Activated naive CD8-positive, alpha-beta T cell treated with anti-CD3 and anti-CD28 coated beads, Interleukin-2, amount 50 U/mL, for 24 hours (primary cell): ENCODE data around the gene BMP6.

ENCODE experiments used
- ATAC-seq: fragments of 150-1000 bp; cut with Tn5 transposase; one replicate; pipeline ENCODE4 v1.10.0; 2021
- DNase-seq: peaks from one replicate; pipeline ENCODE4 v3.0.0; 2021
- H3K27ac Mint-ChIP-seq: one replicate; pipeline ENCODE4 v1.8.0; 2021; ENCODE audit warnings: mild to moderate bottlenecking, mixed read lengths
- H3K27me3 Mint-ChIP-seq: one replicate; pipeline ENCODE4 v1.8.0; 2021; ENCODE audit warnings: mixed read lengths
- H3K36me3 Mint-ChIP-seq: one replicate; pipeline ENCODE4 v1.8.0; 2021; ENCODE audit warnings: low read depth, mixed read lengths
- H3K4me1 Mint-ChIP-seq: one replicate; pipeline ENCODE4 v1.8.0; 2021; ENCODE audit warnings: mixed read lengths
- H3K4me3 Mint-ChIP-seq: one replicate; pipeline ENCODE4 v1.8.0; 2021; ENCODE audit warnings: mild to moderate bottlenecking, moderate library complexity, mixed read lengths
- H3K9me3 Mint-ChIP-seq: one replicate; pipeline ENCODE4 v1.8.0; 2021; ENCODE audit warnings: mixed read lengths

The BMP6 gene

GRCh38 chr6:7725849-7726415, at the start of gene BMP6:
Gene BMP6, plus strand, starts transcription at chr6:7726099. Its CDS starts 857 bp downstream, at chr6:7726956.
- no peak within 1 kb of the TSS for H3K27ac Mint-ChIP-seq
- H3K36me3 Mint-ChIP-seq: no peaks in the 10 kb centered on the region
- H3K4me3 Mint-ChIP-seq: peak within 1 kb of the TSS; percentile 74
- DNase-seq (peak; percentile 65), ATAC-seq (peak; percentile 80)
- no peaks in the 10 kb centered on the region for H3K9me3 Mint-ChIP-seq
- H3K27me3 Mint-ChIP-seq: peaks cover 76% of the 10 kb centered on the region
- peaks cover 21% of the 10 kb centered on the region for H3K4me1 Mint-ChIP-seq

- Mint-ChIP-seq H3K27ac (no peak overlapping the region), H3K4me3 (no peak overlapping the region), H3K9me3 (no peaks in the 10 kb centered on the region), H3K27me3 (peaks cover 11% of the 10 kb centered on the region), H3K36me3 (no peaks in the 10 kb centered on the region), H3K4me1 (no peaks in the 10 kb centered on the region)
- DNase-seq (no peak), ATAC-seq (no peak)
These were observed 48.7 kb upstream of the BMP6 start for GRCh38 chr6:7677229-7677628.

GRCh38 chr6:7680393-7681075, 45.4 kb upstream of the BMP6 start:
- no peak for DNase-seq
- no peak for ATAC-seq
- H3K9me3 Mint-ChIP-seq: no peaks in the 10 kb centered on the region
- H3K36me3 Mint-ChIP-seq: no peaks in the 10 kb centered on the region
- H3K27me3 Mint-ChIP-seq: peaks cover 21% of the 10 kb centered on the region
- H3K4me1 Mint-ChIP-seq: no peaks in the 10 kb centered on the region
- H3K4me3 Mint-ChIP-seq: no peak overlapping the region
- no peak overlapping the region for H3K27ac Mint-ChIP-seq

GRCh38 chr6:7681449-7681848, 44.5 kb upstream of the BMP6 start:
- Mint-ChIP-seq H3K27ac (no peak overlapping the region), H3K36me3 (no peaks in the 10 kb centered on the region), H3K4me3 (no peak overlapping the region), H3K27me3 (peaks cover 21% of the 10 kb centered on the region), H3K9me3 (no peaks in the 10 kb centered on the region), H3K4me1 (no peaks in the 10 kb centered on the region)
- DNase-seq (no peak), ATAC-seq (no peak)

GRCh38 chr6:7684076-7684475, 41.8 kb upstream of the BMP6 start:
- DNase-seq (no peak), ATAC-seq (no peak)
- Mint-ChIP-seq H3K9me3 (no peaks in the 10 kb centered on the region), H3K36me3 (no peaks in the 10 kb centered on the region), H3K4me3 (no peak overlapping the region), H3K27ac (no peak overlapping the region), H3K27me3 (peaks cover 32% of the 10 kb centered on the region), H3K4me1 (no peaks in the 10 kb centered on the region)

GRCh38 chr6:7684843-7685242, 41.1 kb upstream of the BMP6 start:
- peaks cover 32% of the 10 kb centered on the region for H3K27me3 Mint-ChIP-seq
- no peaks in the 10 kb centered on the region for H3K4me1 Mint-ChIP-seq
- H3K27ac Mint-ChIP-seq: no peak overlapping the region
- ATAC-seq (no peak), DNase-seq (no peak)
- no peaks in the 10 kb centered on the region for H3K9me3 Mint-ChIP-seq
- H3K36me3 Mint-ChIP-seq: no peaks in the 10 kb centered on the region
- no peak overlapping the region for H3K4me3 Mint-ChIP-seq

GRCh38 chr6:7685276-7685675, 40.6 kb upstream of the BMP6 start:
- H3K27ac Mint-ChIP-seq: no peak overlapping the region
- no peak overlapping the region for H3K4me3 Mint-ChIP-seq
- H3K36me3 Mint-ChIP-seq: no peaks in the 10 kb centered on the region
- no peaks in the 10 kb centered on the region for H3K4me1 Mint-ChIP-seq
- DNase-seq (no peak), ATAC-seq (no peak)
- peaks cover 35% of the 10 kb centered on the region for H3K27me3 Mint-ChIP-seq
- H3K9me3 Mint-ChIP-seq: no peaks in the 10 kb centered on the region

GRCh38 chr6:7687145-7688111, 38.5 kb upstream of the BMP6 start:
- no peak for ATAC-seq
- Mint-ChIP-seq H3K4me3 (no peak overlapping the region), H3K27ac (no peak overlapping the region), H3K4me1 (peaks cover 4% of the 10 kb centered on the region), H3K27me3 (peaks cover 35% of the 10 kb centered on the region), H3K36me3 (no peaks in the 10 kb centered on the region), H3K9me3 (no peaks in the 10 kb centered on the region)
- DNase-seq: no peak

- DNase-seq: no peak
- no peak overlapping the region for H3K27ac Mint-ChIP-seq
These were observed 34.9 kb upstream of the BMP6 start for GRCh38 chr6:7691021-7691420.

GRCh38 chr6:7691675-7692452, 34.0 kb upstream of the BMP6 start:
- H3K27ac Mint-ChIP-seq: no peak overlapping the region
- ATAC-seq (peak; percentile 86), DNase-seq (peak; percentile 9)
- H3K9me3 Mint-ChIP-seq: no peaks in the 10 kb centered on the region
- no peak overlapping the region for H3K4me3 Mint-ChIP-seq
- H3K27me3 Mint-ChIP-seq: peaks cover 26% of the 10 kb centered on the region
- peaks cover 4% of the 10 kb centered on the region for H3K4me1 Mint-ChIP-seq
- H3K36me3 Mint-ChIP-seq: no peaks in the 10 kb centered on the region

More at GRCh38 chr6:7691021-7691420, 34.9 kb upstream of the BMP6 start:
- Mint-ChIP-seq H3K4me1 (peaks cover 4% of the 10 kb centered on the region), H3K4me3 (no peak overlapping the region), H3K27me3 (peaks cover 23% of the 10 kb centered on the region), H3K36me3 (no peaks in the 10 kb centered on the region), H3K9me3 (no peaks in the 10 kb centered on the region)
- ATAC-seq: no peak

- no peaks in the 10 kb centered on the region for H3K9me3 Mint-ChIP-seq
- H3K27me3 Mint-ChIP-seq: peaks cover 23% of the 10 kb centered on the region
- H3K4me1 Mint-ChIP-seq: peaks cover 8% of the 10 kb centered on the region
- ATAC-seq: no peak
- no peak for DNase-seq
- H3K27ac Mint-ChIP-seq: no peak overlapping the region
- H3K36me3 Mint-ChIP-seq: no peaks in the 10 kb centered on the region
- H3K4me3 Mint-ChIP-seq: no peak overlapping the region
These were observed 33.5 kb upstream of the BMP6 start for GRCh38 chr6:7692453-7692784.

- Mint-ChIP-seq H3K27ac (no peak overlapping the region), H3K27me3 (peaks cover 12% of the 10 kb centered on the region), H3K36me3 (no peaks in the 10 kb centered on the region), H3K9me3 (no peaks in the 10 kb centered on the region), H3K4me1 (peaks cover 19% of the 10 kb centered on the region), H3K4me3 (no peak overlapping the region)
- DNase-seq: no peak
- no peak for ATAC-seq
These were observed 32.1 kb upstream of the BMP6 start for GRCh38 chr6:7693827-7694226.

GRCh38 chr6:7696061-7696460, 29.8 kb upstream of the BMP6 start:
- DNase-seq (no peak), ATAC-seq (no peak)
- no peak overlapping the region for H3K27ac Mint-ChIP-seq
- peaks cover 2% of the 10 kb centered on the region for H3K27me3 Mint-ChIP-seq
- no peaks in the 10 kb centered on the region for H3K9me3 Mint-ChIP-seq
- peaks cover 19% of the 10 kb centered on the region for H3K4me1 Mint-ChIP-seq
- H3K4me3 Mint-ChIP-seq: no peak overlapping the region
- H3K36me3 Mint-ChIP-seq: no peaks in the 10 kb centered on the region

GRCh38 chr6:7697432-7697819, 28.5 kb upstream of the BMP6 start:
- ATAC-seq (peak; percentile 57), DNase-seq (no peak)
- Mint-ChIP-seq H3K4me1 (peaks cover 15% of the 10 kb centered on the region), H3K27me3 (peaks cover 2% of the 10 kb centered on the region), H3K9me3 (no peaks in the 10 kb centered on the region), H3K4me3 (no peak overlapping the region), H3K36me3 (no peaks in the 10 kb centered on the region), H3K27ac (peak overlapping the region; percentile 77)
